ENCODE measurements around the gene ANKMY1. TPM values are rescaled to one million over a fixed set of nuclear protein-coding genes. Genes with fewer than 3 reads are reported as not detected.
A peak's percentile ranks its signal among the peaks of the same experiment; 100 is the strongest.

Gene ANKMY1
- total and polyA plus RNA-seq, 2 experiments from 2014 or later, result 2.3 to 8.9 TPM

GRCh38 chr2:240559286-240559685 lies 1.5 kb upstream of the ANKMY1 start:
- H3K27me3 ChIP-seq (ENCODE audit: insufficient read depth), result peaks cover 24% of the 10 kb centered on the region
- Mint-ChIP-seq H3K36me3 (ENCODE audit: low read depth) (peaks cover 9% of the 10 kb centered on the region; the same call in 2 of the 3 replicates), H3K4me3 (peak overlapping the region; percentile 71; the same call in 2 of the 3 replicates), H3K4me1 (peaks cover 26% of the 10 kb centered on the region), H3K9me3 (no peaks in the 10 kb centered on the region; the same call in 2 of the 3 replicates), H3K27me3 (ENCODE audit: insufficient read depth, low read depth, poor library complexity) (peaks cover 32% of the 10 kb centered on the region), H3K27ac (no peak overlapping the region)
- peaks cover 9% of the 10 kb centered on the region; the same call in 1 of the 2 replicates for H3K79me2 ChIP-seq (replicated peaks; ENCODE audit: insufficient read depth)
- TF ChIP-seq ZNF331 (CRISPR knock-in tag; IDR thresholded peaks at IDR 0.05; ENCODE audit: low read depth), result no peak
- TF ChIP-seq ZNF462 (CRISPR knock-in tag; IDR thresholded peaks at IDR 0.05), result no peak
- no peak for TF ChIP-seq POLR2AphosphoS5 (IDR thresholded peaks at IDR 0.05; ENCODE audit: low read depth)
- no peak for TF ChIP-seq NANOG (IDR thresholded peaks at IDR 0.05; ENCODE audit: borderline replicate concordance)
- no peak for TF ChIP-seq STAT1 (IDR thresholded peaks at IDR 0.05; ENCODE audit: unreplicated experiment)
- no peak for TF ChIP-seq CREB1 (CRISPR knock-in tag; IDR thresholded peaks at IDR 0.05; ENCODE audit: low read depth)
- TF ChIP-seq CTCF (conservative IDR thresholded peaks at IDR 0.05; ENCODE audit: low read depth in 2 of 2), result no peak
- no peak for TF ChIP-seq ZNF114 (CRISPR knock-in tag; IDR thresholded peaks at IDR 0.05)
- TF ChIP-seq JUNB (IDR thresholded peaks at IDR 0.05; ENCODE audit: unreplicated experiment), result no peak
- no peak for TF ChIP-seq EZH2phosphoT487 (IDR thresholded peaks at IDR 0.05; ENCODE audit: unreplicated experiment)
- no peak for TF ChIP-seq EZH2 (IDR thresholded peaks at IDR 0.05; ENCODE audit: low read depth, unreplicated experiment)
- no peak for TF ChIP-seq ETS1 (IDR thresholded peaks at IDR 0.05)
- no peak overlapping the region for H2AFZ ChIP-seq
- H3K9me2 ChIP-seq (ENCODE audit: insufficient read depth), result peaks cover 6% of the 10 kb centered on the region
- H3F3A ChIP-seq (replicated peaks; ENCODE audit: low read depth), result 0 out of 2 replicates have a peak, but pooled peaks cover 5% of the 10 kb centered on the region
- ATAC-seq (no peak), DNase-seq (ENCODE audit: low spot score) (no peak)
- no peaks in the 10 kb centered on the region for H4K20me1 ChIP-seq (replicated peaks; ENCODE audit: insufficient read depth)
- no peak overlapping the region for H3K27ac ChIP-seq (ENCODE audit: low read depth)
- no peaks in the 10 kb centered on the region for H3K36me3 ChIP-seq (ENCODE audit: insufficient read depth)
- peak overlapping the region; percentile 81 for H3K4me3 ChIP-seq
- peaks cover 15% of the 10 kb centered on the region for H3K4me1 ChIP-seq (ENCODE audit: insufficient read depth)
- peak overlapping the region; percentile 69; the same call in 1 of the 2 replicates for H3K4me2 ChIP-seq
